ENCODE data around the gene KIFC3.
"Not testable (repeated sequence)": the region's sequence is repeated elsewhere in the genome, so short reads cannot be mapped to it uniquely, and the experiment has no call there.

KIFC3 gene

DNA sequence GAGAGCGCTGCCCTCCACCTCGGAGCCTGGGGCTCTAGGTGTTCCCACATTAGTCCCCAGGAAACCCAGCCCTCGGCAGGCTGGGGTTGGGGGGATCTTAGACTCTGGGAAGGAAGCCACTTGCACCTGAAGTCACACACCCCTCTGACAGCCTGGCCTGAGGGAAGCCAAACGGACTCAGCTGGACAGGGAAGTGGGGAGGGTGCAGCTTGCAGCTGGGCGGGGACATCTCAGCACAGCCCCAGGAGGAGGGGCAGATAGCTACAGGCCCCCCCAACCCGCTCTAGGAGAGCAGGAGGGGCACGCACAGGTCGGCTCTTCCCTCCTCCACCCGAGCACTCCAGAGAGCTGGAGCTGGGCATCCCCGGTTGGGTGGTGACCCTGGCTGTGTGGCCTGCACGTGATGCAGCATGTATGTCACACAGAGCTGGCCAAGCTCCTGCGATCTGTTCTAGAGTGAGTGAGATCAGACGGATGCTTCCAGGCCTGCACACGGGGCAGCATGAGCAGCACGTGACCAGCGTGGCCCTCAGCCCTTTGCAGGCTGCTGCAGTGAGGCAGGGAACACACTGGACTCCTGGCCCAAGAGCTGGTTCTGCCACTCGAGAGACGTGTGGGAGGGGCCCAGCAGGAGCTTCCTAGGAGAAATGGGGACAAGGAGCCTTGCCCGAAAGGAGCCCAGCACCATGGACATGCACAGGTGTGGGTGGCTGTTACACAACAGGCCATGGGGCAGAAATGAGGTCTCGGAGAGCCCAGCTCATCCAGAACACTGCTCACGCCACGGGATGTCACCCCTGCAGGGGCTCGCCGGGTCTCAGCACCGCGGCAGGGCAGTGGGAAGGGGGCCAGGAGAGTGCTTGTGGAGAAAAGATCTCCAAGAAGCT lies 15.4 kb downstream of the KIFC3 start:
- DNase-seq (ENCODE audit: low spot score): no peak

DNA sequence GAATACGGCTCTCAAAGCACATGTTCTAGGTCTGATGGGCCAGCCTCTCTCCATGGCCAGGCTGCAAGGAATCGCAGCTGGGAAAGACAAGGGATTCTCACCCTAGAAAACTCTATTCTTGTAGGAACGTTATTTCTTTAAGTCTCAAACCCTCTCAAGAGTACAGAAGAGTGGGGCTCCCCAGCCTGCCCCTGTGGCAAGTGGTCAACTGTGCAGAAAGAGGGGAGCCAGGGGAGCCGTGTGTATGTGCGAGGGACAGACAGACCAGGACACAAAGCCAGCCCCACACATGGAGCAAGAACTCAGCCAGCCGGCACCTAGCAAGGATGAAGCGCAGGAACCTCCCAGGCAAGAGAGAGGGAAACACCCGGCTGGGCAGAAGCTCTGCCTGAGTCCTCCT lies 16.4 kb downstream of the KIFC3 start:
- DNase-seq (ENCODE audit: low spot score): no peak

DNA sequence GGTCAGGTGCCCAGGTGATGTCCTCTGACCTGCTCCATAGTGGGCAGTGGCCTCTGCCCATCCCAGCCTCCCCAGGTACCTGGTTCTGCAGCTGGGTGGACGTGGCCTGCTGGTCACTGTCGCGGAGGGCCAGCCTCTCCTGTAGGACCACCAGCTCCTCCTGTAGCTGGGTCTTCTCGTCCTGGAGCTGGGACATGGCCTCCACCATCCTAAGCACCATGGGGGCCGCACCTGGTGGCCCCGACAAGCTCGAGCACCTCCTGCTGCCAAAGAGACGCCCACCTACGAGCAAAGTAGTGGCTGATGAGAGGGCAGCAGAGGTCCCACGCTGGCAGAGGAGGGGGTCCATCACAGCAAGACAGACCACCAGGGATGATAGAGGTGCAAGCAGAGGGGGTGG lies 16.9 kb downstream of the KIFC3 start:
- no peak for DNase-seq (ENCODE audit: low spot score)

DNA sequence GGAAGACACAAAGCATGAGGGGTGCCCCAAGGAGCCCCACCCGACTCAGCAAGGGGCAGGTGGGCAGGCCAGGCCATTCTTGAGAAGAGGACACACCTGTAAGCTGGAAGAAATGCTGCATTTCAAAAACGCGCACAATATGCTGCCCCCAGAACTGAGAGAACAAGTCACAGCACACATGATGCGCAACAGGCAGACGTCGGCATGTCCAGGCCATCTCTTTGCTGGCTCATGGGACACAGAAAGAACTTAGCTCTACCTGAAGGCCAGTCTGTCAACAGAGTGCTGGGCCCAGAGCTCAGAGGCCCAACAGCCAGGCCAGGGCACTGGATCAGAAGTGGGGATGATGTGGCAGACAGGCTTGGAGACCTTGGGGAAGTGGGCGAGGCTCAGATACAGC lies 18.0 kb downstream of the KIFC3 start:
- DNase-seq (ENCODE audit: low spot score): no peak

DNA sequence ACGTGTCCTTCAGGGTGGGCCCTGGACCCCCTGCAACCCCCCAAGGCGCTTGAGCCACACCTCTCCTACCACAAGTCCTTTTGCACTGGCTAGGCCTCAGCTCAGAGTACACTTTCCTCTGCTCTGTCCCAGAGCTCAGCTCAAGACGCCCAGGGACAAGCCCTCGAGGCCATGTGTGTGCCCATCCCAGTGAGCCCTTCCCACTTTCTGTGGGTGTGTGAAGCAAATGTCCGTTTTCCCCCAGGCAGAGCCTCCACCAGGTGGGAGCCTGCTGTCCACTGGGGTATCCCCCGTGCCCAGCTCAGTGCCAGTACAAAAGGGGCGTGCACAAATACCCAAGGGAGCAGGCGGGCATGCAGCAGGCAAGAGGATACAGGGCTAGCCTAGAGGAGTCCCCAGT lies 18.4 kb downstream of the KIFC3 start:
- DNase-seq (ENCODE audit: low spot score): no peak

DNA sequence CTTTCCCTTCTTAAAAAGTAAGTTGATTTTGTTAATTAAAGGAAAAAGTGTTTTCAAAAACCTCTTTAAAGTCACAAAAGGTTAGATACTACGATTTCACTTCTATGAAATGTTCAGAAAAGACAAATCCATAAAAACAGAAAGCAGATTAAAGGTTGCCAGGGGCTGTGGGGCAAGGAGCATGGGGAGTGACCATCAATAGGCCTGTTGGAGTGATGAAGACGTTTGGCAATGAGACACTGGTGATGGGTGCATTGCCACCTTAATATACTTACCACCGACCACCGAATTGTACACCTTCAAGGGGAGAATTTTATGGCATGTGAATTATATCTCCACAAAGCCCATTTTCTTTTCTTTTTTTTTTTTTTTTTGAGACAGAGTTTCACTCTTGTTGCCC lies 19.2 kb downstream of the KIFC3 start:
- no peak for DNase-seq (ENCODE audit: low spot score)

DNA sequence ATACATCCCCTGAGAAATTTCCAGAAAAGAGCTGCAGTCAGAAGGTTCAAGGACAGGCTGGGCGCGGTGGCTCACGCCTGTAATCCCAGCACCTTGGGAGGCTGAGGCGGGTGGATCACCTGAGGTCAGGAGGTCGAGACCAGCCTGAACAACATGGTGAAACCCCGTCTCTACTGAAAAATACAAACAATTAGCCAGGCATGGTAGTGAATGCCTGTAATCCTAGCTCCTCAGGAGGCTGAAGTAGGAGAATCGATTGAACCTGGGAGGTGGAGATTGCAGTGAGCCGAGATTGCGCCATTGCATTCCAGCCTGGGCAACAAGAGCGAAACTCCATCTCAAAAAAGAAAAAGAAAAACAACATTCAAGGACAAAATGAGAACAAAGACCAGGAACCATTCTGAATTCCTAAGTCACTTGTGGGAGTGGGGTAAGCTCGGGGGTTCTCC lies 19.7 kb downstream of the KIFC3 start:
- not testable (repeated sequence) for DNase-seq (ENCODE audit: low spot score)

DNA sequence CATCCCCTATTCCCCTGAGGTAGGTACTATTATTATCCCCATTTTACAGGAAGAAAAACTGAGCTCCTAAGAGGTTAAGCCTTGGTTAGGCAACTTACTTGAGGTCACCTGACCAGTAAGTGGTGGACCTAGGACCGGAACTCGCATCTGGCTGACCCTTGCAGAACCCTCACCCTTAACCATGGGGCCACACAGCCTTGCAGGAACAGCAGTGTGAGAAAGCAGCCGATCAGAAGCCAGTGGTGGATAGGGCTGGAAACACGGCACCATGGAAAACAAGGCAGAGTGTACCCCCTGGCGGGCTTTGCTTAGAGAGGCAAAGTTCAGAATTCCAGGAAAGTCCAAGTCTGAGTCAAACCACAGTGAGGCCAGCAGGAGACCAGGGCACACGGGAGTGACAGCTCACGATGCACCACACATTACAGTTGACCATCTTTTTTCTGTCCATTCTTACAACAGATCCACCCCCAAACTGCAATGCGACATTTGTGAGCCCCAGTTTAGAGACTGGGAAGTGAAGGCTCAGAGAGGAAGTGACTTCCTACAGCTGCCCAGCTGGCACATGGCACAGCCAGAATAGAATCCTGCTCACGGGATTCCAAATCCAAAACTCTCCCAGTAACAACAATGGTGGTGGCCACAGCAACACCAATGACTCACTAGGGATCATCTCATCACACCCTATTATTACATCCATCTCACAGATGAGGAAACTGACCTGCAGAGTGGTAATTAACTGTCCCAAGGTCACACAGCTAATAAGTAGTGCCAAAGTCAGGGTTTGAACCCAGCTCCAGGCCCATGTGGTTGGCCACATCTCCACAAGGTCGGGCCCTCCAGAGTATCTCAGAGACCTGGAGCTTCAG lies 20.3 kb downstream of the KIFC3 start:
- no peak for DNase-seq (ENCODE audit: low spot score)

DNA sequence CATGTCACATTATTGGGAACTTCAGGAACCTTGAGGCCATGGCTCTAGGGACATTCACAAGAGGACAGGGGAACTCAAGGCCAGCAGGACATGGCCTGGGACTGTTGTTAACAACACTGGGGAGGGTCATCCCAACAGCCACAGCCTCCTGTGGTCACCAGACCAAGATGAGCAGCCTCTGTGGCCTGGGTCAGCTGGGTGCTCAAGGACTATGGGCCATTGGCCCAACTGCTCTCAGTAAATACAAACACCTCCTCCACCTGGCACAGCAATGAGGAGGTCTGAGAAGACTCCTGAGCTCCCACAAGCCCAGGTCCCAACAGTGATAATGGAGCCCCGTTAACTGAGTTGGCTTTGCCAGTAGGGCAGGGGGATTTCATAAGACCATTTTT lies 20.9 kb downstream of the KIFC3 start:
- DNase-seq (ENCODE audit: low spot score): no peak

DNA sequence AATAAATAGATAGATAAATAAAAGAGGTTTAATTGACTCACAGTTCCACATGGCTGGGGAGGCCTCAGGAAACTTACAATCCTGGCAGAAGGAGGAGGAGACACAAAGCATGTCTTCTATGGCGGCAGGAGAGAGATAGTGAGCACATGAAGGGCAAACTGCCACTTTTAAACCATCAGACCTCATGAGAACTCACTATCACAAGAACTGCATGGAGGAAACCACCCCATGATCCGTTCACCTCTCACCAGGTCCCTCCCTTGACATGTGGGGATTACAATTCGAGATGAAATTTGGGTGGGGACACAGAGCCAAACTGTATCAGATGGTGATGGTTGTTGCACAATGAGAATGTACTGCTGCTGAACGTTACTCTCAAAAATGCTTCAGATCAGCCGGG lies 22.5 kb downstream of the KIFC3 start:
- DNase-seq (ENCODE audit: low spot score): not testable (repeated sequence)

DNA sequence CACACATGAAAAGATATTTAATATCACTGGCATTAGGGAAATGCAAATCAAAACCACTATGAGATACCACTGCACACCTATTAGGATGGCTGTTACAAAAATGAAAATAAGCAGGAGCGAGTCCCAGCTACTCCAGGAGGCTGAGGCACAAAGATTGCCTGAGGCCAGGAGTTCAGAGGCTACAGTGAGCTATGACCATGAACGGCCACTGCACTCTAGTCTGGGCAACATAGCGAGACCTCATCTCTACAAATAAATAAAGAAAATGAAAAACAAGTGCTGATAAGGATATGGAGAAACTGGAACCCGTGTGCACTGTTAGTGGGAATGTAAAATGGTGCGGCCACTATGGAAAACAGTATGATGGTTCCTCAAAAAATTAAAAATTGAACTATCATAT lies 23.6 kb downstream of the KIFC3 start:
- no peak for DNase-seq (ENCODE audit: low spot score)

DNA sequence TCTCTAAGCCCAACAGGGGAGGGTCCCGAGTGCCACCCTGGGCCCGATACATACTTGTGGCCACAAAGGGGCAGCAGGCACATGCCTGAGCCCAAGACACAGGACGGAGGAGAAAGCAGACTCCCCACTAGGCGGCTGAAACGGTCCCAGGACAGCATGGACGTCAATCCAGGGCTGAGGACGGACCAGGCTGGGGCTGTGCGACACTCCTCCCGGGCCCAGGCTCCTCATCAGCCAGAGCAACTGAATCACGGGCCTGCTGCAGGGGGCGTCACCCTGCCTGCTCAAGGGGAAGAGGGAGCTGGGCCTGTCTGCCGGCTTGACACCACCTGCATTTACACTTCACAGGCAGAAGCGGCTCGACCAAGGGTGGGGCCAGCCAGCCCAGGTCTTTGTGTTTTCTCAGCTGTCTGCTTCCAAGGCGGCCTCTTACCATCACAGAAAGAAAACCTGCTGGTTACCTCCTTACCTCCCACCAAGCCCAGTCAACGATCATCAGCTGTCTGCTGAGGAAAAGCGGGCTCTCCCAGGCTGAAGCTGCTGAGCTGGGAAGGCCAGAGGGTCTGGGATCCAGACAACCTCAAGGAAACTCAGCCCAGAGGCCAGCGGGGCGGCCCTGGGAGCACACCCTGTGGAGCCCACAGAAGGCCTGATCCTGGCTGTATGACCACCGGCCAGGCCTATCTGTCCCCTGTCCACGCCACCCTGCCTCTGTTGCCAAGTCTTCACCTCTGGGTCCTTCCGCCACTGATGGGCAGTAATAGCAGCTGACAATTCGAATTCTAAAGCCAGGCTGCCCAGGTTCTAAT lies 26.4 kb downstream of the KIFC3 start:
- DNase-seq (ENCODE audit: low spot score): peak; percentile 84

DNA sequence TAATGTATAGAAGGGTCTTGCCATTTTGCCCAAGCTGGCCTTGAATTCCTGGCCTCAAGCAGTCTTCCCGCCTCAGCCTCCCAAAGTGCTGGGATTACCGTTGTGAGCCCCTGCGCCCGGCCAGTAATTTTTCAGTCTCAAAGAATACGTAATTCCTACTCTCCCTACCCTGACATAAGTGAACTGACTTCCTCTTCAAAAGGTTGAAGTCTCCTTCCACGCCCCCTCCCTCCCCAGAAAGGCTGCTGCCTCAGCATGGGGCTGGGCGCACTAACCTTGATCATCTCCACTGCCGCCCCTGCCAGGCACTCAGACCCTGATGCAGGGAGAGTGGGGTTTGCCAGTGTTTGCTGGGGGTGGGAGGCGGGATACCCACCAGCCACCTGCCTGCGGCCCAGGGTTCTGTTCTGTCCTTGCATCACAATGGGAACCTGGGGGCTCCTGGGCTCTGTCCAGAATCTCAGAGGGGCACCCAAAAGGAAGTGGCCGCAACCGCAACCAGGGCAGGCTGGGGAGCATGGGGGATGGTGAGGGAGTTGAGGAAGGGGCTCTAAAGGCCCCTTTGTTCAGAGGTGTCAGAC lies 27.5 kb downstream of the KIFC3 start:
- DNase-seq (ENCODE audit: low spot score): no peak

DNA sequence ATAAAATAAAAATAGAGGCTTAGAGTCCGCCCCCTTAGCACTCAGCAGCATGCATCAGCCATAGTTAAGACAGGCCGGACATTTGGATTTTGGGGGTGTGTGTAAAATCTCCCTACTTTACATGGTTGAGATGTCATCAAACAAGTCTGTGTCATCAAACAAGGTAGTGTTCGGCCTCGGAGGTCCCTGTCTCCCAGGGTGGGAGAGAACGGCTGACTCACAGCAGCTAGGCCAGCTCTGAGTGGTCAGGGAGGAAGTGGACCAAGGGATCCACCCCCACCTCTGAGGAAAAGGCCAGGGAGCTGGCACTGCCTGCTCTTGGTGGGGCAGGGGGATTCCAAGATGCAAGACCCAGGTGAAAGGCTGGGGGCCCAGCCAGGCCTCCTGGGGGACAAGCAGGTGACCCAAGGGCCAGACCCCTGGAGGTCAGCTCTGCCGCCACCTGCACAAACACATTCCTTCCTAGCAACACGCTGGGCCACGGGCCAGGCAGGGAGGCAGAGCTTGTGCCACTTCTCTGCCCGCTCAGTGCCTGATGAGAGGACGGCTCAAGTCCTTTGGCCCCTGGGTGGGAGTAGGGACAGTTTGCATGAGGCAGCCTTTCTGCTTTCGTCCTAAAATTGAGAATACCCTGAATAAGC lies 28.5 kb downstream of the KIFC3 start:
- no peak for DNase-seq (ENCODE audit: low spot score)

DNA sequence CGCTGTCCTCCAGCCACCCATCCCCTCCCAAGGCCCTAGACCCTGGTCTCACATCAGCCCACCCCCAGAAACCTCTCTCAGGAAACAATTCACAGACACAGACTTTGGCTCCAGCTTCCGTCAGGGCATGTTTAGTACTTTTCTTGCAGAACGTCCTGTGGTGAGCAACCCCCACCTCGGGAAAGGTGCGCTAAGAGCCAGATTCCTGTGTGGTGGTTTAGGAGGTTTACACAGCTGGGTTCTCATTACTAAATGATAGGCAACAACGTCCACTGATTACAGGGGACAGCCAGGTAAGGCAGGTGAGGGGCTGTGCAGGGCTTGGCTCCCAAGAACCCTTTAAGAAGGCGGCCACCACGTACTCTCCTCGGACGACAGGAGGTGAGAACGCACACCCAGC lies 29.3 kb downstream of the KIFC3 start:
- no peak for DNase-seq (ENCODE audit: low spot score)

DNA sequence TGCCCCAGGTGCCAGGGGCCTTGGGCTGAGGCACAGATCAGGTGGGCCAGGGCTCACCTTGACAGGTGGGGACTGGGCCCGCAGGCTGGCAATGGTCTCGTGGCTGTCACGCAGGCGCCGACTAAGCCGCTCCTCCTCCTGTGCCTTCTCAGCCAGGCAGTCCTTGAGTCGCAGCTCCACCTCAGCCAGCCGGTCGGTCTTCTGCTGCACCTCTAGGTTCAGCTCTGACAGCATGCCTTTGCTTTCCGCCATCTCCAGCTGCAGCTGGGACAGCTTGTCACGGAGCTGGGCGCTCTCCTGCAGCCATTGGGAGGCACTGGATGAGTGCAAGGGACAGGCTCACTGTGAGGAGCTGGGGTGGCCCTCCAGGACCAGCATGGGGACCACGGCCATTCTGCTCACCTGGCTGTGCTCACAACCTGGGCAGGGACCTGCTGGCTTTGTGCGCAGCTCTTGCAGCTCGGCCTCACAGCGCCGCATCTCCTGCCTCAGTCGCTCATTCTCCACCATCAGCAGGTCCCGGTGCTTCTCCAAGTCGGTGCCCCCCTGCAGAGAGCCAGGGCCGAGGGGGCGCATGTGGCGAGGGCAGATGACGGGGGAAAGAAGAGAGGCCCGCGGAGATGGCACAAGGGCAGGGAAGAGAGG lies 31.0 kb downstream of the KIFC3 start:
- no peak for DNase-seq (ENCODE audit: low spot score)

DNA sequence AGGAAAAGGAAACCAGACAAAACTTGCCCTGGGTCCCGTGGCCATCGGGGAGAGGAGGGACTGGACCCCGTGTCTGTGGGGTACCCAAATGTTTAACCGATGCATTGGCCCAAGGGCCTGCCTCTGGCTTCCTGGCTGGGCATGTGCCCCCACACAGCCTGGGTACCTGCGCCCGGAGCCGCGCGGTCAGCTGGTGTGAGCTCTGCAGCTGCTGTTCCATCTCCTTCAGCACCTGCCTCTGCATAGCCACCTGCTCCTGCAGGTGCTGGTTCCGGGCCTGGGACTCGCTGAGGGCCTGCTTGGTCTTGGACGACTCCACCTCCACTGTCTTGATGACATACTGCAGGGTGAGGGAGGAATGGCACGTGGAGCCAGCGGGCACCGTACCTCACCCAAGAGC lies 31.9 kb downstream of the KIFC3 start:
- DNase-seq (ENCODE audit: low spot score): no peak

DNA sequence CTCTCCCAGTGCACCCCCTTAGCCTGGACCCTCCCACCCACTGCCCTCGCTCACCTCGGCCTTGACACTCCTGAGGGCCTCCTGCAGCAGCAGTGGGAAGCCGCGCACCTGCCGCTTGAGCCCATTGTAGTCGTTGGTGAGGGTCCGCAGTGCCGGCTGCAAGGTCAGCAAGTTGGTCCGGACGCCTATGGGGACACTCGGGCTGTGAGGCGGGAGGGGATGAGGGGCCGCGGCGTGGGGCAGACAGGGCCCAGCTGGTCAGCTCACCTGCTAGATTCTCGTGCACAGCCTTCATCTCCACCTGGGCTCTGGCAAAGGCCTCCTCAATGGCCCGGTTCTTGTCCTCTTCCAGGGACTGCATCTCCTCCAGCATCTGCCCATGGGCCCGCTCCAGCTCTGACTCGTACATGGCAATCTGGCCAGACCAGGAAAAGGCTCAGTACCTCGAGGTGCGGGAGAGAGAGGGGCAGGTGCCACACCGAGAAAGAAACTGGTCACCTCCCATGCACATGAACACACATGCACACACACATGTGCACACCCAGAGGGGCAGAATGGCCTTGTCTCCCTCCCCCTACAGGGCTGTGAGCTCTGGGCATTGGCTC lies 32.6 kb downstream of the KIFC3 start:
- DNase-seq (ENCODE audit: low spot score): no peak

DNA sequence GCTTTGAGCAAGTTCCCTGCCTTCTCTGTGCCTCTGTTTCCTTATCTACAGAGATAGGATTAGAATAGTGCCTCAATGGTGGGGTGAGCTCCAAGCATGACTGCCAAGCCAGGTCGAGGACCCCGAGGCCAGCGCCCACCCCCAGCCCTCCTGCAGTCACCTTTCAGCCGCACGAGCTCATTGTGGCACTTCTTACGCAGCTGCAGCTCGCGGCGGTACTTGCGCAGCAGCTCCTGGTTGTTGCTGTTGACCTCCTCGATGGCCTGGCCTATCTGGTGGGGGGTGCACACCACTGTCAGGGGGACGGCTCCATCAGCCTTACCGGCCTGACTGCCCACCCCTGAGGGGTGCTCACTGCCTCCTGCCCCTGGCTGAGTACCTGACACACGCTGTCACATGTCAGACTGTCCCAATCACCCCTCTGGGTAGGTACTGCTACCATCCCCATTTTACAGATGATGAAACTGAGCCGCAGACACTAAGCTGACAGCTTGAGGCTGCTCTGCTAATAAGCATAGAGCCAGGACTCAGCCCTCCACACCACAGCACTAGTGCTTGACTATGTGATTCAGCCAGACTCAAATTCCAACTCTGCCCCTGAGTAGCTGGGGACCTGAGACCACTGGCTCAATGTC lies 35.5 kb downstream of the KIFC3 start:
- DNase-seq (ENCODE audit: low spot score): no peak

DNA sequence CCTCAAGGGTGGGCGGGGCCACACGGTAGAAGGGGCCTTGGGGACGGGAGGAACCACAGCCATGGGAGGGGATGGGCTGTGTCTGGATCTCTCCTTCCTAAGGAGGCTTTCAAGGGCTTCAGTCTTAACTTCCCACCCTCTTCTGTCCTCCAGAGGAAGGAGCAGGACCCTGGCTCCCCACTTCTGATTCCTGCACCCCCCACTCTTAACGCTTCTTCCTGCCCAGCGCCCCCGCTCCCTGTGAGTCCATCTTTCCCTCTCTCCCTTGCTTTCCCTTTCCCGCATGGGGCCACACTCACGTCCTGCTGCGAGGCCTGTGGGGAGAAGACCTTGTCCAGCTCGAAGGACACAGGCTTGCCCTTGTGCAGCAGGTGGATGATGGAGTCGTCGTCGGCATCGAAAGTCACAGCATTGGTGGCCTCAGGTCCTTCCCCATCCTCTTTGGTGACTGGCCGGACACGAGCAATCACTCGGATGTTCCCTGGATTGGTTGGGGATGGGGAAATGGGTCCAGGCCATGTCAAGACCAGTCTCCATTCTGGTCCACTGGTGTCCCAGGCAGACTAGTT lies 37.0 kb downstream of the KIFC3 start:
- DNase-seq (ENCODE audit: low spot score): no peak
